ENCODE data around the gene SH3BP4. TPM values are rescaled to one million over a fixed set of nuclear protein-coding genes. Genes with fewer than 3 reads are reported as not detected.
A peak's percentile ranks its signal among the peaks of the same experiment; 100 is the strongest.

SH3BP4 gene
- total and polyA plus RNA-seq, 2 of the 13 experiments (the other 11 are each of a cell fraction or from before 2014, with no cell fraction given): 34.6 to 99.1 TPM

- no peak for TF ChIP-seq GABPA (IDR thresholded peaks at IDR 0.05; ENCODE audit: low read depth, low read length)
- TF ChIP-seq GABPA (CRISPR knock-in tag; IDR thresholded peaks at IDR 0.05; ENCODE audit: low read depth): no peak
- TF ChIP-seq, protein P1, sequence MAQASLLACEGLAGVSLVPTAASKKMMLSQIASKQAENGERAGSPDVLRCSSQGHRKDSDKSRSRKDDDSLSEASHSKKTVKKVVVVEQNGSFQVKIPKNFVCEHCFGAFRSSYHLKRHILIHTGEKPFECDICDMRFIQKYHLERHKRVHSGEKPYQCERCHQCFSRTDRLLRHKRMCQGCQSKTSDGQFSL (CRISPR knock-in tag; IDR thresholded peaks at IDR 0.05): no peak
- TF ChIP-seq ETS1 (CRISPR knock-in tag; IDR thresholded peaks at IDR 0.05): no peak
- TF ChIP-seq, protein P2, sequence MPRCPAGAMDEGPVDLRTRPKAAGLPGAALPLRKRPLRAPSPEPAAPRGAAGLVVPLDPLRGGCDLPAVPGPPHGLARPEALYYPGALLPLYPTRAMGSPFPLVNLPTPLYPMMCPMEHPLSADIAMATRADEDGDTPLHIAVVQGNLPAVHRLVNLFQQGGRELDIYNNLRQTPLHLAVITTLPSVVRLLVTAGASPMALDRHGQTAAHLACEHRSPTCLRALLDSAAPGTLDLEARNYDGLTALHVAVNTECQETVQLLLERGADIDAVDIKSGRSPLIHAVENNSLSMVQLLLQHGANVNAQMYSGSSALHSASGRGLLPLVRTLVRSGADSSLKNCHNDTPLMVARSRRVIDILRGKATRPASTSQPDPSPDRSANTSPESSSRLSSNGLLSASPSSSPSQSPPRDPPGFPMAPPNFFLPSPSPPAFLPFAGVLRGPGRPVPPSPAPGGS (CRISPR knock-in tag; IDR thresholded peaks at IDR 0.05): 0 out of 2 replicates have a peak, but pooled peaks have one; percentile 51
- no peak for TF ChIP-seq NR2F2 (IDR thresholded peaks at IDR 0.05; ENCODE audit: borderline replicate concordance, low read depth)
- no peak for TF ChIP-seq CCAR2 (optimal IDR thresholded peaks at IDR 0.05; ENCODE audit: low read depth, low read length)
- peak; percentile 68; the same call in 1 of the 2 replicates for TF ChIP-seq ZNF776 (CRISPR knock-in tag; IDR thresholded peaks at IDR 0.05)
- TF ChIP-seq RAD51 (IDR thresholded peaks at IDR 0.05; ENCODE audit: borderline replicate concordance): no peak
- TF ChIP-seq, protein P3, sequence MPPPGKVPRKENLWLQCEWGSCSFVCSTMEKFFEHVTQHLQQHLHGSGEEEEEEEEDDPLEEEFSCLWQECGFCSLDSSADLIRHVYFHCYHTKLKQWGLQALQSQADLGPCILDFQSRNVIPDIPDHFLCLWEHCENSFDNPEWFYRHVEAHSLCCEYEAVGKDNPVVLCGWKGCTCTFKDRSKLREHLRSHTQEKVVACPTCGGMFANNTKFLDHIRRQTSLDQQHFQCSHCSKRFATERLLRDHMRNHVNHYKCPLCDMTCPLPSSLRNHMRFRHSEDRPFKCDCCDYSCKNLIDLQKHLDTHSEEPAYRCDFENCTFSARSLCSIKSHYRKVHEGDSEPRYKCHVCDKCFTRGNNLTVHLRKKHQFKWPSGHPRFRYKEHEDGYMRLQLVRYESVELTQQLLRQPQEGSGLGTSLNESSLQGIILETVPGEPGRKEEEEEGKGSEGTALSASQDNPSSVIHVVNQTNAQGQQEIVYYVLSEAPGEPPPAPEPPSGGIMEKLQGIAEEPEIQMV (CRISPR knock-in tag; IDR thresholded peaks at IDR 0.05; ENCODE audit: low read depth): peak; percentile 69; the same call in 1 of the 2 replicates
- TF ChIP-seq ZNF558 (CRISPR knock-in tag; IDR thresholded peaks at IDR 0.05; ENCODE audit: borderline replicate concordance): no peak
- TF ChIP-seq SYNCRIP (IDR thresholded peaks at IDR 0.05; ENCODE audit: insufficient read depth, low read depth, low read length): no peak
- TF ChIP-seq ZBTB37 (CRISPR knock-in tag; IDR thresholded peaks at IDR 0.05): no peak
- 0 out of 2 replicates have a peak, but pooled peaks have one; percentile 33 for TF ChIP-seq MIER3 (CRISPR knock-in tag; IDR thresholded peaks at IDR 0.05; ENCODE audit: borderline replicate concordance)
- TF ChIP-seq ZBTB26 (CRISPR knock-in tag; IDR thresholded peaks at IDR 0.05; ENCODE audit: borderline replicate concordance): no peak
- no peak for TF ChIP-seq MAF1 (CRISPR knock-in tag; IDR thresholded peaks at IDR 0.05; ENCODE audit: borderline replicate concordance)
- TF ChIP-seq PPARG (CRISPR knock-in tag; conservative IDR thresholded peaks at IDR 0.05): no peak; the same call in 1 of the 2 replicates
- TF ChIP-seq ZNF224 (CRISPR knock-in tag; IDR thresholded peaks at IDR 0.05): no peak
- no peak for TF ChIP-seq ZNF614 (CRISPR knock-in tag; IDR thresholded peaks at IDR 0.05; ENCODE audit: borderline replicate concordance)
Observed at GRCh38 chr2:234978466-234979203, 26.8 kb downstream of the SH3BP4 start (continued).

Data from HepG2 (cell line).